GM12878 (cell line): ENCODE measurements around the gene SCYL1. TPM values are rescaled to one million over a fixed set of nuclear protein-coding genes. Genes with fewer than 3 reads are reported as not detected.

ENCODE experiments used
- polyA plus RNA-seq, 11 experiments: library from polyadenylated mRNA; depleted of rRNA in 4 of 11; unstranded in 6 of 11; stranded (reverse) in 5 of 11; fragments of >200 nt; fragmentation: Nextera tagmentation in 4 of 11; fragmentation: Illumina TruSeq in 1 of 11; extraction: Ambion mirVana in 4 of 11; extraction: Trizol in 1 of 11; gene quantifications; 1 replicate in 1 of 11; 2 replicates in 10 of 11; pipeline versions ENCODE4 v1.2.1 to v1.2.3, GENCODE V29; 2011 to 2016; ENCODE audit warnings: inconsistent platforms in 2 of 11, missing spikeins in 2 of 11, low read depth in 1 of 11
- small RNA-seq: library from RNA; depleted of rRNA; stranded (forward); fragments of <200 nt; gene quantifications from one replicate; pipeline ENCODE3, GENCODE V24; 2014
- total RNA-seq, 4 experiments: library from RNA; depleted of rRNA in 3 of 4; stranded (reverse); fragments of >200 nt in 3 of 4; fragmentation: Illumina TruSeq in 1 of 4; extraction: Trizol in 1 of 4; gene quantifications; 2 replicates each; pipeline versions ENCODE4 v1.2.1 to v1.2.3, GENCODE V29; 2013 to 2021

The SCYL1 gene
- total and polyA plus RNA-seq, 10 of the 15 experiments (the other 5 are each of a cell fraction or from before 2014, with no cell fraction given) = 0.80 to 82.7 (median 51.2) TPM

Small RNAs within 50 kb of the gene (small RNA-seq; reads per million reads assigned to genes)
- gene AP001362.1 (not detected), gene RF01684 (not detected)

Other genes with a start within 250 kb of the SCYL1 start
Only the 7 nearest of the 18 such genes appear.
- gene MALAT1, start 26.0 kb upstream of the SCYL1 start, total RNA-seq (2014; rRNA removed) = 1,917 and 1,986 TPM in 2 replicates
- gene MALAT1, start 26.0 kb upstream of the SCYL1 start, total RNA-seq (2014; rRNA removed; fragmentation: Illumina TruSeq; extraction: Trizol) = 2,052 and 2,660 TPM in 2 replicates
- 3,939 and 4,883 TPM in 2 replicates for gene MALAT1, start 26.0 kb upstream of the SCYL1 start, total RNA-seq (2021)
- 659 and 901 TPM in 2 replicates for gene MALAT1, start 26.0 kb upstream of the SCYL1 start, polyA plus RNA-seq (2011; rRNA removed)
- gene MALAT1, start 26.0 kb upstream of the SCYL1 start, polyA plus RNA-seq (2014; fragmentation: Illumina TruSeq; extraction: Trizol) = 448 and 686 TPM in 2 replicates
- gene MALAT1, start 26.0 kb upstream of the SCYL1 start, polyA plus RNA-seq (2014; fragmentation: Nextera tagmentation; extraction: Ambion mirVana) = 1,000 to 10,000 TPM; 1,593 to 8,160 TPM
- gene MALAT1, start 26.0 kb upstream of the SCYL1 start, polyA plus RNA-seq (2014; rRNA removed) = 1,421 and 1,643 TPM in 2 replicates
- 1,000 to 10,000 TPM; 6,201 to 6,497 TPM for gene MALAT1, start 26.0 kb upstream of the SCYL1 start, polyA plus RNA-seq (2016; fragmentation: Nextera tagmentation; extraction: Ambion mirVana)
- gene LTBP3, start 33.3 kb downstream of the SCYL1 start, total RNA-seq (2014; rRNA removed) = 8.5 and 9.0 TPM in 2 replicates
- 1.2 and 2.2 TPM in 2 replicates for gene LTBP3, start 33.3 kb downstream of the SCYL1 start, total RNA-seq (2014; rRNA removed; fragmentation: Illumina TruSeq; extraction: Trizol)
- 8.0 and 9.0 TPM in 2 replicates for gene LTBP3, start 33.3 kb downstream of the SCYL1 start, total RNA-seq (2021)
- 3.1 and 7.0 TPM in 2 replicates for gene LTBP3, start 33.3 kb downstream of the SCYL1 start, polyA plus RNA-seq (2011; rRNA removed)
- gene LTBP3, start 33.3 kb downstream of the SCYL1 start, polyA plus RNA-seq (2014; fragmentation: Illumina TruSeq; extraction: Trizol) = 1.00 and 2.3 TPM in 2 replicates
- gene LTBP3, start 33.3 kb downstream of the SCYL1 start, polyA plus RNA-seq (2014; fragmentation: Nextera tagmentation; extraction: Ambion mirVana) = not detected
- gene LTBP3, start 33.3 kb downstream of the SCYL1 start, polyA plus RNA-seq (2014; rRNA removed) = 12.2 and 14.7 TPM in 2 replicates
- gene LTBP3, start 33.3 kb downstream of the SCYL1 start, polyA plus RNA-seq (2016; fragmentation: Nextera tagmentation; extraction: Ambion mirVana) = 1 to 10 TPM; 4.0 to 5.5 TPM
- 71.3 and 77.0 TPM in 2 replicates for gene ZNRD2, start 45.4 kb downstream of the SCYL1 start, total RNA-seq (2014; rRNA removed)
- 20.0 and 24.8 TPM in 2 replicates for gene ZNRD2, start 45.4 kb downstream of the SCYL1 start, total RNA-seq (2014; rRNA removed; fragmentation: Illumina TruSeq; extraction: Trizol)
- 62.0 and 63.3 TPM in 2 replicates for gene ZNRD2, start 45.4 kb downstream of the SCYL1 start, total RNA-seq (2021)
- 13.4 and 32.2 TPM in 2 replicates for gene ZNRD2, start 45.4 kb downstream of the SCYL1 start, polyA plus RNA-seq (2011; rRNA removed)
- gene ZNRD2, start 45.4 kb downstream of the SCYL1 start, polyA plus RNA-seq (2014; fragmentation: Illumina TruSeq; extraction: Trizol) = 1.2 and 7.9 TPM in 2 replicates
- 10 to 100 TPM; 14.8 to 48.7 TPM for gene ZNRD2, start 45.4 kb downstream of the SCYL1 start, polyA plus RNA-seq (2014; fragmentation: Nextera tagmentation; extraction: Ambion mirVana)
- 74.8 and 79.0 TPM in 2 replicates for gene ZNRD2, start 45.4 kb downstream of the SCYL1 start, polyA plus RNA-seq (2014; rRNA removed)
- 100 to 1,000 TPM; 107 to 111 TPM for gene ZNRD2, start 45.4 kb downstream of the SCYL1 start, polyA plus RNA-seq (2016; fragmentation: Nextera tagmentation; extraction: Ambion mirVana)
- gene FAM89B, start 47.5 kb downstream of the SCYL1 start, total RNA-seq (2014; rRNA removed) = 26.2 and 32.0 TPM in 2 replicates
- gene FAM89B, start 47.5 kb downstream of the SCYL1 start, total RNA-seq (2014; rRNA removed; fragmentation: Illumina TruSeq; extraction: Trizol) = 7.2 and 10.4 TPM in 2 replicates
- gene FAM89B, start 47.5 kb downstream of the SCYL1 start, total RNA-seq (2021) = 28.5 and 29.6 TPM in 2 replicates
- gene FAM89B, start 47.5 kb downstream of the SCYL1 start, polyA plus RNA-seq (2011; rRNA removed) = 3.6 and 8.0 TPM in 2 replicates
- 0.74 and 9.1 TPM in 2 replicates for gene FAM89B, start 47.5 kb downstream of the SCYL1 start, polyA plus RNA-seq (2014; fragmentation: Illumina TruSeq; extraction: Trizol)
- gene FAM89B, start 47.5 kb downstream of the SCYL1 start, polyA plus RNA-seq (2014; fragmentation: Nextera tagmentation; extraction: Ambion mirVana) = 1 to 10 TPM in 1 of 2 experiments, under 1 TPM in 1; 0.34 to 2.2 TPM
- gene FAM89B, start 47.5 kb downstream of the SCYL1 start, polyA plus RNA-seq (2014; rRNA removed) = 36.7 and 50.7 TPM in 2 replicates
- 10 to 100 TPM in 1 of 2 experiments, 1 to 10 TPM in 1; 2.8 to 26.6 TPM for gene FAM89B, start 47.5 kb downstream of the SCYL1 start, polyA plus RNA-seq (2016; fragmentation: Nextera tagmentation; extraction: Ambion mirVana)
- gene EHBP1L1, start 51.0 kb downstream of the SCYL1 start, total RNA-seq (2014; rRNA removed) = 63.3 and 74.6 TPM in 2 replicates
- 32.9 and 37.1 TPM in 2 replicates for gene EHBP1L1, start 51.0 kb downstream of the SCYL1 start, total RNA-seq (2014; rRNA removed; fragmentation: Illumina TruSeq; extraction: Trizol)
- 90.7 and 92.7 TPM in 2 replicates for gene EHBP1L1, start 51.0 kb downstream of the SCYL1 start, total RNA-seq (2021)
- gene EHBP1L1, start 51.0 kb downstream of the SCYL1 start, polyA plus RNA-seq (2011; rRNA removed) = 21.5 and 28.4 TPM in 2 replicates
- 34.3 and 39.8 TPM in 2 replicates for gene EHBP1L1, start 51.0 kb downstream of the SCYL1 start, polyA plus RNA-seq (2014; fragmentation: Illumina TruSeq; extraction: Trizol)
- gene EHBP1L1, start 51.0 kb downstream of the SCYL1 start, polyA plus RNA-seq (2014; fragmentation: Nextera tagmentation; extraction: Ambion mirVana) = under 1 TPM; 0.06 to 0.09 TPM
- 99.4 and 117 TPM in 2 replicates for gene EHBP1L1, start 51.0 kb downstream of the SCYL1 start, polyA plus RNA-seq (2014; rRNA removed)
- gene EHBP1L1, start 51.0 kb downstream of the SCYL1 start, polyA plus RNA-seq (2016; fragmentation: Nextera tagmentation; extraction: Ambion mirVana) = 10 to 100 TPM; 15.5 to 18.9 TPM
- 0.16 and 0.23 TPM in 2 replicates for gene KCNK7, start 70.7 kb downstream of the SCYL1 start, total RNA-seq (2014; rRNA removed)
- not detected in 2 replicates for gene KCNK7, start 70.7 kb downstream of the SCYL1 start, total RNA-seq (2014; rRNA removed; fragmentation: Illumina TruSeq; extraction: Trizol)
- gene KCNK7, start 70.7 kb downstream of the SCYL1 start, total RNA-seq (2021) = 0.29 and 0.54 TPM in 2 replicates
- gene KCNK7, start 70.7 kb downstream of the SCYL1 start, polyA plus RNA-seq (2011; rRNA removed) = not detected in 2 replicates
- gene KCNK7, start 70.7 kb downstream of the SCYL1 start, polyA plus RNA-seq (2014; fragmentation: Illumina TruSeq; extraction: Trizol) = not detected in 2 replicates
- gene KCNK7, start 70.7 kb downstream of the SCYL1 start, polyA plus RNA-seq (2014; fragmentation: Nextera tagmentation; extraction: Ambion mirVana) = under 1 TPM in 1 of 2 experiments, not detected in 1; 0.11 TPM
- 0.15 TPM in 1 of 2 replicates, not detected in the other for gene KCNK7, start 70.7 kb downstream of the SCYL1 start, polyA plus RNA-seq (2014; rRNA removed)
- gene KCNK7, start 70.7 kb downstream of the SCYL1 start, polyA plus RNA-seq (2016; fragmentation: Nextera tagmentation; extraction: Ambion mirVana) = not detected
- gene MAP3K11, start 89.1 kb downstream of the SCYL1 start, total RNA-seq (2014; rRNA removed) = 37.4 and 39.9 TPM in 2 replicates
- gene MAP3K11, start 89.1 kb downstream of the SCYL1 start, total RNA-seq (2014; rRNA removed; fragmentation: Illumina TruSeq; extraction: Trizol) = 13.6 and 15.1 TPM in 2 replicates
- gene MAP3K11, start 89.1 kb downstream of the SCYL1 start, total RNA-seq (2021) = 62.6 and 64.7 TPM in 2 replicates
- gene MAP3K11, start 89.1 kb downstream of the SCYL1 start, polyA plus RNA-seq (2011; rRNA removed) = 17.0 and 27.9 TPM in 2 replicates
- 6.6 and 14.0 TPM in 2 replicates for gene MAP3K11, start 89.1 kb downstream of the SCYL1 start, polyA plus RNA-seq (2014; fragmentation: Illumina TruSeq; extraction: Trizol)
- 1 to 10 TPM; 1.5 to 1.9 TPM for gene MAP3K11, start 89.1 kb downstream of the SCYL1 start, polyA plus RNA-seq (2014; fragmentation: Nextera tagmentation; extraction: Ambion mirVana)
- 51.8 and 58.7 TPM in 2 replicates for gene MAP3K11, start 89.1 kb downstream of the SCYL1 start, polyA plus RNA-seq (2014; rRNA removed)
- gene MAP3K11, start 89.1 kb downstream of the SCYL1 start, polyA plus RNA-seq (2016; fragmentation: Nextera tagmentation; extraction: Ambion mirVana) = 10 to 100 TPM; 22.1 to 27.3 TPM